Measurements from ENCODE around the gene TMEM255A. TPM values are rescaled to one million over a fixed set of nuclear protein-coding genes. Genes with fewer than 3 reads are reported as not detected.

The TMEM255A gene
- total RNA-seq, 1 experiment from 2014 or later = 3.8 TPM

DNA sequence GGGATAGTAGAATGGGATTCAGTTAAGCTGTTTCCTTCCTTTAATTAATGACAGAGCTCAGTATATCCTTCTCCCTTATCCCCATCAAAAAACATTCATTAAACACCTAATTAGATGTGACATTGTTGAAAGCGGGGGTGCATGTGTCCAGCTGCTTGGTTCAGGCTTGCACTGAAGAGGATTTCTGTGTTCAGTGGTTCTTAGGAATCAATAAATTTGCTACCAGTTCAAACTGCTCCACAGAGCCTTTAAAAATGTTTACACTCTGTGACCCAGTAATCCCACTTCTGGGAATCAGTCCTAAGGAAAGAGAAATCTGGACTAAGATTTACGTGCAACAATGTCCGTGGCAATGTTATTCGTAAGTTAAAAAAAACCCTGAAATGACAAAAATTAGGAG is 7.2 kb upstream of the TMEM255A start:
- BruUV-seq (replicated peaks) = no TSS peak
- TF ChIP-seq, protein P1, sequence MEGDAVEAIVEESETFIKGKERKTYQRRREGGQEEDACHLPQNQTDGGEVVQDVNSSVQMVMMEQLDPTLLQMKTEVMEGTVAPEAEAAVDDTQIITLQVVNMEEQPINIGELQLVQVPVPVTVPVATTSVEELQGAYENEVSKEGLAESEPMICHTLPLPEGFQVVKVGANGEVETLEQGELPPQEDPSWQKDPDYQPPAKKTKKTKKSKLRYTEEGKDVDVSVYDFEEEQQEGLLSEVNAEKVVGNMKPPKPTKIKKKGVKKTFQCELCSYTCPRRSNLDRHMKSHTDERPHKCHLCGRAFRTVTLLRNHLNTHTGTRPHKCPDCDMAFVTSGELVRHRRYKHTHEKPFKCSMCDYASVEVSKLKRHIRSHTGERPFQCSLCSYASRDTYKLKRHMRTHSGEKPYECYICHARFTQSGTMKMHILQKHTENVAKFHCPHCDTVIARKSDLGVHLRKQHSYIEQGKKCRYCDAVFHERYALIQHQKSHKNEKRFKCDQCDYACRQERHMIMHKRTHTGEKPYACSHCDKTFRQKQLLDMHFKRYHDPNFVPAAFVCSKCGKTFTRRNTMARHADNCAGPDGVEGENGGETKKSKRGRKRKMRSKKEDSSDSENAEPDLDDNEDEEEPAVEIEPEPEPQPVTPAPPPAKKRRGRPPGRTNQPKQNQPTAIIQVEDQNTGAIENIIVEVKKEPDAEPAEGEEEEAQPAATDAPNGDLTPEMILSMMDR (IDR thresholded peaks at IDR 0.05; ENCODE audit: insufficient read depth in 1 of 2, low read depth in 1 of 2, low read length in 1 of 2, severe bottlenecking in 1 of 2, unreplicated experiment in 1 of 2) = no peak
- Histone ChIP-seq H3K36me3 (ENCODE audit: control insufficient read depth, insufficient read depth, low read length) (no peaks in the 10 kb centered on the region), H3K4me1 (peaks cover 20% of the 10 kb centered on the region), H3K27me3 (replicated peaks; ENCODE audit: control insufficient read depth, insufficient read depth, low read length) (no peaks in the 10 kb centered on the region), H3K4me3 (ENCODE audit: low read depth, low read length) (no peak overlapping the region), H3K9me3 (no peaks in the 10 kb centered on the region)
- POLR2A ChIA-PET = no interaction called here
- Mint-ChIP-seq H3K9me3 (ENCODE audit: unreplicated experiment) (no peaks in the 10 kb centered on the region), H3K27me3 (ENCODE audit: insufficient read depth, unreplicated experiment) (no peaks in the 10 kb centered on the region), H3K27ac (ENCODE audit: unreplicated experiment) (no peak overlapping the region), H3K4me3 (ENCODE audit: unreplicated experiment) (no peak overlapping the region), H3K36me3 (ENCODE audit: insufficient read depth, unreplicated experiment) (no peaks in the 10 kb centered on the region), H3K4me1 (ENCODE audit: low read depth, unreplicated experiment) (peaks cover 5% of the 10 kb centered on the region)
- no peak for DNase-seq
- intact Hi-C loops (cut with micrococcal nuclease; ENCODE audit: unreplicated experiment) = loop anchor here (5.0 kb wide), 1 partner anchor 134 kb away; no protein-coding TSS in a partner anchor
- CTCF ChIA-PET = no interaction called here

DNA sequence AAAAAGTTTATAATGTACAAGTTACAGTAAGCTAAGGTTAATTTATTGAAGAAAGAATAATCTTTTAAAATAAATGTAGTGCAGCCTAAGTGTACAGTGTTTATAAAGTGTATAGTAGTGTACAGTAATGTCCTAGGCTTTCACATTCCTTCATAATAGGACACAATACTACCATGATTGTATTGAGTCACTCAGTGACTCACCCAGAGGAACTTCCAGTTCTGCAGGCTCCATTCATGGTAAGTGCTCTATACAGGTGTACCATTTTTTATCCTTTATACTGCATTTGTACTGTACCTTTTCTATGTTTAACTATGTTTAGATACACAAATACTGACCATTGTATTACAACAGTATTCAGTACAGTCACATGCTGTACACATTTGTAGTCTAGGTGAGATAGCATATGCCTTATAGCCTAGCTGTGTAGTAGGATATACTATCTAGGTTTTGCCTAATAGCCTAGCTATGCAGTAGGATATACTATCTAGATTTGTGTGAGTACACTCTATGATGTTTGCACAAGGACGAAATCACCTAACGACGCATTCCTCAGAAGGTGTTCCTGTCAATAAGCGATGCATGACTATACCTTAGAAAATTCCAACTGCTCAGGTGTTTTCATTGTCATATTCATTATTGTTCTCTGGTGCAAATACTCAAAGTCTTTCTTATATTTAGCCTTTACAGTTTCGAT is 5.5 kb upstream of the TMEM255A start:
- H3K4me3 ChIP-seq (ENCODE audit: low read depth, low read length) = no peak overlapping the region
- CTCF ChIA-PET = interaction anchor here (0.6 kb wide), 1 partner anchor 136 kb away, joined by 3 read pairs; no protein-coding TSS in a partner anchor
- BruUV-seq (replicated peaks) = no TSS peak
- no peaks in the 10 kb centered on the region for H3K27me3 Mint-ChIP-seq (ENCODE audit: insufficient read depth, unreplicated experiment)
- no peak overlapping the region for H3K4me3 Mint-ChIP-seq (ENCODE audit: unreplicated experiment)
- H3K9me3 ChIP-seq = no peaks in the 10 kb centered on the region
- POLR2A ChIA-PET = no interaction called here
- peaks cover 5% of the 10 kb centered on the region for H3K4me1 Mint-ChIP-seq (ENCODE audit: low read depth, unreplicated experiment)
- no peak overlapping the region for H3K27ac Mint-ChIP-seq (ENCODE audit: unreplicated experiment)
- no peaks in the 10 kb centered on the region for H3K36me3 Mint-ChIP-seq (ENCODE audit: insufficient read depth, unreplicated experiment)
- peak; percentile 35 to 36 for DNase-seq
- H3K36me3 ChIP-seq (ENCODE audit: control insufficient read depth, insufficient read depth, low read length) = no peaks in the 10 kb centered on the region
- no peaks in the 10 kb centered on the region for H3K9me3 Mint-ChIP-seq (ENCODE audit: unreplicated experiment)
- H3K27me3 ChIP-seq (replicated peaks; ENCODE audit: control insufficient read depth, insufficient read depth, low read length) = no peaks in the 10 kb centered on the region
- TF ChIP-seq, protein P1 (IDR thresholded peaks at IDR 0.05; ENCODE audit: insufficient read depth in 1 of 2, low read depth in 1 of 2, low read length in 1 of 2, severe bottlenecking in 1 of 2, unreplicated experiment in 1 of 2) = no peak
- intact Hi-C loops (cut with micrococcal nuclease; ENCODE audit: unreplicated experiment) = loop anchor here (2.0 to 5.0 kb wide), 2 partner anchors 66 to 136 kb away; partner anchors contain the start of gene ZBTB33
- H3K4me1 ChIP-seq = peaks cover 20% of the 10 kb centered on the region

DNA sequence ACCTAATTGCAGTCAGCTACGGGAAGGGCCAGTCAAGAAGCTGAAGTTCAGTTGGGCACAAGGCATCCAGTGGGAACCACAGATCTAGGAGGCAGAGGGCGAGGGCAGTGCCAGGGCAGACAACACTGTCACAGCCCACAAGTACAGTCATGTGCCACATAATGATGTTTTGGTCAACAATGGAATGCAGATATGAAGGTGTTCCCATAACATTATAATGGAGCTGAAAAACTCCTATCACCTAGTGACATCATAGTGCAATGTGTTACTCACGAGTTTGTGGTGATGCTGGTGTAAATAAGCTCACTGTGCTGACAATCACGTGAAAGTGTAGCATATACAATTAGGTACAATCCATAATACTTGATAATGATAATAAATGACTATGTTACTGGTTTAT is 4.5 kb upstream of the TMEM255A start:
- H3K4me1 ChIP-seq = peaks cover 20% of the 10 kb centered on the region
- Mint-ChIP-seq H3K4me3 (ENCODE audit: unreplicated experiment) (no peak overlapping the region), H3K27ac (ENCODE audit: unreplicated experiment) (no peak overlapping the region), H3K9me3 (ENCODE audit: unreplicated experiment) (no peaks in the 10 kb centered on the region), H3K27me3 (ENCODE audit: insufficient read depth, unreplicated experiment) (no peaks in the 10 kb centered on the region), H3K36me3 (ENCODE audit: insufficient read depth, unreplicated experiment) (no peaks in the 10 kb centered on the region), H3K4me1 (ENCODE audit: low read depth, unreplicated experiment) (peaks cover 5% of the 10 kb centered on the region)
- H3K4me3 ChIP-seq (ENCODE audit: low read depth, low read length) = no peak overlapping the region
- intact Hi-C loops (cut with micrococcal nuclease; ENCODE audit: unreplicated experiment) = loop anchor here (2.0 to 5.0 kb wide), 2 partner anchors 65 to 137 kb away; partner anchors contain the start of gene ZBTB33
- H3K36me3 ChIP-seq (ENCODE audit: control insufficient read depth, insufficient read depth, low read length) = no peaks in the 10 kb centered on the region
- no peak for DNase-seq
- CTCF ChIA-PET = no interaction called here
- POLR2A ChIA-PET = no interaction called here
- no peaks in the 10 kb centered on the region for H3K27me3 ChIP-seq (replicated peaks; ENCODE audit: control insufficient read depth, insufficient read depth, low read length)
- TF ChIP-seq, protein P1 (IDR thresholded peaks at IDR 0.05; ENCODE audit: insufficient read depth in 1 of 2, low read depth in 1 of 2, low read length in 1 of 2, severe bottlenecking in 1 of 2, unreplicated experiment in 1 of 2) = no peak
- BruUV-seq (replicated peaks) = no TSS peak
- H3K9me3 ChIP-seq = no peaks in the 10 kb centered on the region
